ENCODE data around the gene GLT8D2.

Gene GLT8D2

GRCh38 chr12:103957865-103958388 is 92.1 kb downstream of the GLT8D2 start:
- FAIRE-seq = no peak

DNA sequence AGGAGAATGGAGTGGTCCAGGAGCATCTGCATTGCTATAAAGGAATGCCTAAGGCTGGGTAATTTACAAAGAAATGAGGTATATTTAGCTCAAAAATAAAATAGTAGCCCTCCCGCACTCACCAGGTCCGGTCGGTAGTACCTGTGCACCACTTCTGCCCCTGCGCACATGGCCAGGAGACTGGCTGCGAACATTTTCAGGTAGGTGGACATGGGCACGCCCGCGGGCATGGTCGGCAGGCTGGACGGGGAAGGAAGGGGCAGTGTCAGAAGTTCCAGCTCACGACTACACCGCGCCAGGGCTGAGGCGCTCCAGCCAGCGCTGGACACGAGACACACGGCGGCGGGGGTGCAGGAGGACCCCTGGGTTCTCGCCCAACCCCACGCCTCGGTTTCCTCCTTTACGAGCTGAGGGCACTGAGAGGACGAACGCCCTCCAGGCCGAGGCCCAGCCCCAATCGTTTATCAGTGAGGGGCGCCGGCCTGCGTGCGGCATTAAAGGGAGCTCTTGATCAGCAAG is 93.4 kb downstream of the GLT8D2 start:
- FAIRE-seq = no peak

More at GRCh38 chr12:103957865-103958388, 92.1 kb downstream of the GLT8D2 start:
- DNase-seq (ENCODE audit: insufficient read length, low spot score) = no peak

DNA sequence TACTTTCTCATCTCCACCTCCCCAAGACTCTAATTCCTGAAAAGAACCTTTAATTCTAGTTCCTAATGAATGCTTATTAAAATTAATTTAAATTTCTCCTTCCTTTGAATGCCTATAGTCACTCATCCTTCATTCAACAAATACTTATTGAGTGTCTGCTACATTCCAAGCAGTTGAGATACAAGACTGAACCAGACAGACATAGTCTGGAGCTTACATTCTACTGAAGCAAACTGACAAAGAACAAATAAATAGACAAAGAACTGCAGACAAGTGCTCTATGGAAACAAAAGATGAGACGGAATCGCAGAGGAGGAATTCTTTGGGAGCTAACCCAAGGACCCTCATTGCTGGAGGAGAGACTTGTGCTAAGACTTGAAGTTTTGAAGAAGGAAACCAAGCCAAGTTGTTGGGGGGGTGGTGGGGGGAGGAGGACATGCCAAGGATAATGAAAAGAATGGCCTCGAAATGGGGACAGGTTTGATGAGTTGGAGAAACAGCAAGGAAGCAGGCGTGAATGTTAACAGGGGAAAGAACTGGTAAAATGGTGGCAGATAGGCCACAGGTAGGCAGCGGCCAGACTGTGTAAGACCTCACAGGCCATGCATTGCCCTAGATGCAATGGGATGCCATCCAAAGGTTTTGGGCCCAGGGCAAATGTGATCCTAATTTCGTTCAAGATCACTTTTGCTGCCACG is 94.0 kb downstream of the GLT8D2 start:
- DNase-seq (ENCODE audit: insufficient read length, low spot score) = no peak
- FAIRE-seq = no peak

More for the DNA sequence above, 93.4 kb downstream of the GLT8D2 start:
- DNase-seq (ENCODE audit: insufficient read length, low spot score) = no peak

DNA sequence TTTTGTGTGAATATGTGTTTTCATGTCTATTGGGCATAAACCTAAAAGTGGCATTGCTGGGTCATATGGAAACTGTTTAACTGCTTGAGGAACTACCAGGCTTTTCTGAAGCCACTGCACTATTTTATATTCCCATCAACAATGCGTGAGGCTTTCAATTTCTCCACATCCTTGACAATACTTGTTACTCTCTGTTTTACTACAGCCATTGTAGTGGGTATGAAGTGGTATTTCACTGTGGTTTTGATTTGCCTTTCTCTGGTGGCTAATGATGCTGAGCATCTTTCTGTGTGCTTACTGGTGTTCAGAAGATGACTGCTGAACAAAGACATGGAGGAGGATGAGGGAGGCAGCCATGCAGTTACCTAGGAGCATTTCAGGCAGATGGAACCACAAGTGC is 97.5 kb downstream of the GLT8D2 start:
- DNase-seq (ENCODE audit: insufficient read length, low spot score) = no peak
- no peak for FAIRE-seq

GRCh38 chr12:103948746-103949406 is 101.1 kb downstream of the GLT8D2 start:
- FAIRE-seq (no peak), DNase-seq (ENCODE audit: insufficient read length, low spot score) (no peak)

DNA sequence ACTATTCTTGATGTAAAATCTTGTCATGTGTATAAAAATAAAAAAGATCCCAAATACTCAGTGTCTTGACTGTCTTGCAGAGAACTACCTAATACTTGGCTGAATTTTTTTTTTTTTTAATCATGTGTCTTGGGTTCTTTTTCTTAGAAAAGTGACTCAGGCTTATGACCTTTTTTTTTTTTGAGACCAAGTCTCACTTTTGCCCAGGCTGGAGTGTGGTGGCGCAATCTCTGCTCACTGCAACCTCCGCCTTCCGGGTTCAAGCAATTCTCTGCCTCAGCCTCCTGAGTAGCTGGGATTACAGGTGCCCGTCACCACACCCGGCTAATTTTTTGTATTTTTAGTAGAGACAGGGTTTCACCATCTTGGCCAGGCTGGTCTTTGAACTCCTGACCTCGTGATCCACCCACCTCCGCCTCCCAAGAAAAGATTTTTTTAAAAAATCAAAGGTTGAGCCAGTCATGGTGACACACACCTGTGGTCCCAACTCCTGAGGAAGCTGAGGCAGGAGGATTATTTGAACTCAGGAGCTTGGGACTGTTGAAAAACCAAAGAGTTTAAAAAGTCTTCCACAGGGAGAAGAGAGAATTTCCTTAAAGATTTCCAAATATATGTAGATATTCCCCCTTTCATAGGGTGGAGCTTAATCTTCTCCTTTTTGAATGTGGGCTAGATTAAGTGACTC is 102.0 kb downstream of the GLT8D2 start:
- no peak for DNase-seq (ENCODE audit: insufficient read length, low spot score)
- FAIRE-seq = no peak

- FAIRE-seq = no peak
Observed at GRCh38 chr12:103944964-103945363, 105.0 kb downstream of the GLT8D2 start.

More at GRCh38 chr12:103944964-103945363, 105.0 kb downstream of the GLT8D2 start:
- DNase-seq (ENCODE audit: insufficient read length, low spot score) = no peak
